T follicular helper cell (primary cell): Measurements from ENCODE around the gene SEMA4A.

Experiments
- DNase-seq: peaks from one replicate; pipeline ENCODE4 v3.0.0-alpha.2; 2020; ENCODE audit warnings: low read depth

SEMA4A gene

GRCh38 chr1:156135930-156136871 lies 17.2 kb upstream of the SEMA4A start:
- no peak for DNase-seq

DNA sequence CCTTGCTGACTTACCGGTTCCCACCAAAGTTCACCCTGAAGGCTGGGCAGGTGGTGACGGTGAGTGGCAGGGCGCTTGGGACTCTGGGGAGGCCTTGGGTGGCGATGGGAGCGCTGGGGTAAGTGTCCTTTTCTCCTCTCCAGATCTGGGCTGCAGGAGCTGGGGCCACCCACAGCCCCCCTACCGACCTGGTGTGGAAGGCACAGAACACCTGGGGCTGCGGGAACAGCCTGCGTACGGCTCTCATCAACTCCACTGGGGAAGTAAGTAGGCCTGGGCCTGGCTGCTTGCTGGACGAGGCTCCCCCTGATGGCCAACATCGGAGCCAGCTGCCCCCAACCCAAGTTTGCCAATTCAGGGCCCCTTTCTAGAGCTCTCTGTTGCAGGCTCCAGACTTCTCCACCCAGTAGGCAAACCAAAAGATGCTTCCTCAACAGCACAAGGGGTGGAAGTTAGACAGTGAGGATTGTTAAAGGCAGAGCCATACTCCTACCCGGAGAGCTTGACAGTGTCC lies 16.4 kb upstream of the SEMA4A start:
- DNase-seq = no peak

DNA sequence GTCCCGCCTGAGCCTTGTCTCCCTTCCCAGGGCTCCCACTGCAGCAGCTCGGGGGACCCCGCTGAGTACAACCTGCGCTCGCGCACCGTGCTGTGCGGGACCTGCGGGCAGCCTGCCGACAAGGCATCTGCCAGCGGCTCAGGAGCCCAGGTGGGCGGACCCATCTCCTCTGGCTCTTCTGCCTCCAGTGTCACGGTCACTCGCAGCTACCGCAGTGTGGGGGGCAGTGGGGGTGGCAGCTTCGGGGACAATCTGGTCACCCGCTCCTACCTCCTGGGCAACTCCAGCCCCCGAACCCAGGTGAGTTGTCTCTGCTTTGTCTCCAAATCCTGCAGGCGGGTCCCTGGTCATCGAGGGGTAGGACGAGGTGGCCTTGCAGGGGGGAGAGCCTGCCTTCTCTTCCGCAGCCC lies 14.9 kb upstream of the SEMA4A start:
- DNase-seq = no peak

GRCh38 chr1:156140879-156141707 lies 12.3 kb upstream of the SEMA4A start:
- no peak for DNase-seq

- DNase-seq = no peak
Measured at GRCh38 chr1:156143765-156144489, 9.5 kb upstream of the SEMA4A start.

- no peak for DNase-seq
Measured at GRCh38 chr1:156144742-156145141, 8.6 kb upstream of the SEMA4A start.

GRCh38 chr1:156145650-156146019 lies 7.8 kb upstream of the SEMA4A start:
- DNase-seq = no peak

DNA sequence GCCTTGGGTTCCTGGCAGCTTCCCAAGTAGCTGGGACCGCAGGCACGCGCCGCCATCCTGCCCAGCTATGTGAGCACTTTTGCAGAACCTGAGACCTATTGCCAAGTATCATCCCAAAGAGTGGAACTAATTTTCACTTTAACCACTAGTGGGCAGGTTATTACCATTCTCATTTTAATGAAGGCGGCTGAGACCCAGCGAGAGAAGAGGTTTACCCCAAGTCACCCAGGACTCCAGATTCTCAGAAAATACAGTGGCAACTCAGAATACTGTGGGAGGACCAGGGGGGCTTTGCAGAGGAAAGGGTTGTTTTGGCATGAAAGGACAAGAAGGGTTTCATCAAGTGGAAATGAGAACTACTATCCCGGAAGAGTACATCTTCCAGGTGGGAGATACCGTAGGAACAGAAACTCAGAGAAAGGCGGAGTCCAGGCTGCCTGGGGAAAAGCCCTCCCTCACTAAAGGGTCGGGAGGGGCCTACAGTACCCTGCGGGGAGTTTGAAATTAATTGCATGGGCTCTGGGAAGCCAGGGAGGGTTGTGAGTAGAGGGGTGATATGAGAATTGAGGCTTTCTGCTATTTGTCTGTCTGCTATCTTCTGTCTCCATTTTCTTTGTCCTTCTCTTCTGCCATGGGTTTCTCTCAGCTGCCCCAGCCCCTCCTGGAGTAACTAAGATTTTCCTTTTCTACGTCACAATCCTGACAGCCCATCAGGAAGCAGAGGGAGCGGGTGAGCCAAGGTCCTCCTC lies 7.2 kb upstream of the SEMA4A start:
- no peak for DNase-seq

- no peak for DNase-seq
Measured at GRCh38 chr1:156146769-156147405, 6.5 kb upstream of the SEMA4A start.

DNA sequence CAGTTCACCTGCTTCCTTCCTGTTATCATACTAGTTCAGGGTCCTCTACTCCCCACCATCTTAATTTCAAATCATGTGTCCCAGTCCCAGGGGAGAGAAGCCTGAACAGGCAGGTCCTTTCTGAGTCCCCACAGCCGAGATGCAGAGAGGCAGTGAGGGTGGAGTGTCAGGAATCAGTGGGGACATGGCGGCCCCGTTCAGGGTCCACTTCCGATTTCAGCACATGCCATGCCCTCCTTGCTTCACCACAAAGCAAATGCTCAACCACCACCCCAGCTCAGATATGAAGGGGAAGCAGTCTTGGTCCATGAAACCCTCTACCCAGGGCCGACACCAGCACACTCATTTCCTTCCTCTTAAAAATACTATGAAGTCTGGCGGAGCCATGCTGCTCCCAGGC lies 5.2 kb upstream of the SEMA4A start:
- DNase-seq = no peak

DNA sequence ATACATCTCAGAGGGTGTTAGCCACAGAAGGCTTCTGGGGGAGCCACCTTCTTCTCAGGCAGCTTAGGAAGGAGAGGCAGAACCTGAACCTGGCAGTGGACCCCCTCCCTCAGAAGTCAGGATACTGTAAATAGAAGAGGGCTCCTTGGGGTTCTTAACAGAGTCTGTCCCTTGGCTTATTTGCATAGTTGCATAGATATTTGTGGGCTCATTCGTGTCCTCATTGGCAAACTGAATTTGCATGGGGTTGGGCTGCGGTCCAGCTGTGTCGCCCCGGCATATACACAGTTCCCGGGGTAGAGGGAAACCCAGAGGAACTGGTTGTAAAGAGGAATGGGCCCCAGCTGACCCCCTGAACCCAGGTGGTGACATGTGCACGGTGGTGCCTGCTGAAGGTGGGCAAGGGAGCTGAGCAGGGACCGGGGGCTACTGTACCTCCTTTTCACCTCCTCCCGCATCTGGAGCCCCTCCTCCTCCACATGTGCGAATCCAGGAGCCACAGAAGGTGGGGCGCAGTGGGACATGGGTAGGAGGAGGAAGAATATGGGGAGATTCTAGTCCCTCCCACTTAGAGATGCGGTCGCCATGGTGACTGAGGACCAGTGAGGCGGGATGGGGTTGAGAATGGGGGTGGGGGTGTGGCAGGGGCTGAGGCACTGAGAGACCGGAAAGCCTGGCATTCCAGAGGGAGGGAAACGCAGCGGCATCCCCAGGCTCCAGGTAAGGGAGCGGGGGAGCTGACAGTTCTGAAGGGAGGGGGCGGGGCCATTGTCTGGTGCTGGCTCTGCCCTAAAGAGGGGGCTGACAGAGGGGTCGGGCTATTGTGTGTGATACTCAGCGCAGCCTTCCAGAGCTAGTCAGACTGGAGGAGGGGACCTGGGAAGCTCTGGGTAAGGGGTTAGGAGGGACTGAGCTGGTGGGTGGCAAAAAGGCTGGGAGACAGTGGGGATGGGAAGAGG lies 3.7 kb upstream of the SEMA4A start:
- DNase-seq = no peak

DNA sequence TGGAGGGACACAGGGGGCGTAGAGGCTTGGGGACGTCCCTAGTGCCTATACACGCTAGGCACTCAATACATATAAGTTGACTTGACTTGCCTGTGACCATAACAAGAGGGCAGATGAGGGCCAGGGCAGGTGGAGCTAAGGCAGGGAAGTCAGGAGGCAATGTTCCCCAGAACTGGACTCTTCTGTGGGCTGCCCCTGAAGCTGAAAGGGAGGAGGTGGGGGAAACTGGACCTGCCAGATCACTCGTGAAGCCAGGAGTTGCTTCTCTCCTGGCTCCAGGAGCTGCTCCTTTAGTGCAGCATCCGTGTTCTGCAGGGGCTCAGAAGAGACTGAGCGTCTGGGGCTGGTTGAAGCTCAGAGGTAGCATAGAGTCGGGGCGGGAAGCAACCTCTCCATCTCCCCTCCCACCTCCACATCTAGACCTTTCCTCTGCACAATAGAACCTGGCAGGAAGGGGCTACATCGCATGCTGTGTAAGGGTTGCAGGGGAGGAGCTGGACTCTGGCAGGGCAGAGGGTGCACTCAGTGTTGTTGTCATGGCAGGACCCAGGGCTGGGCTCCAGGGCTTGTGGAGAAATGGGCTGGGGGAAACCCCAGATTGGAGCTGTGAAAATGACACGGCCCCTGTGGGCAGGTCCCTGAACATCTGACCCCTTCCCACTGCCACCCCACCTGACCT lies 2.9 kb upstream of the SEMA4A start:
- DNase-seq = no peak

- no peak for DNase-seq
Measured at GRCh38 chr1:156151093-156151688, 2.2 kb upstream of the SEMA4A start.

- DNase-seq = no peak
Measured at GRCh38 chr1:156152628-156153027, 757 bp upstream of the SEMA4A start.

DNA sequence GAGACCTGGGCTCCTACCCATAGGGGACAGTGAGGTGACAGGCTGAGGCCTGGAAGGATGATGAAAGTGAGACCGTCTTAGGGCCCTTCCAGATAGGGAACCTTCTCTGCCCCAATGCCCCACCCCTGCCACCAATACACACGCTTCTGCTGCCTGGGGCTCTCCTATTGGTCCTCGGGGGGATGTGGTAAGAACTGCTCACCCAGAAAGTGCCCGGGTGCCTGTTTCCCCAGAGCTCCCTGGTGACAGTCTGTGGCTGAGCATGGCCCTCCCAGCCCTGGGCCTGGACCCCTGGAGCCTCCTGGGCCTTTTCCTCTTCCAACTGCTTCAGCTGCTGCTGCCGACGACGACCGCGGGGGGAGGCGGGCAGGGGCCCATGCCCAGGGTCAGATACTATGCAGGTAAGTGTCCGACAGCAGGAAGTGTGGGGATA lies 948 bp downstream of the SEMA4A start:
- DNase-seq = no peak

GRCh38 chr1:156155756-156156510 lies 2.5 kb downstream of the SEMA4A start:
- DNase-seq = no peak

DNA sequence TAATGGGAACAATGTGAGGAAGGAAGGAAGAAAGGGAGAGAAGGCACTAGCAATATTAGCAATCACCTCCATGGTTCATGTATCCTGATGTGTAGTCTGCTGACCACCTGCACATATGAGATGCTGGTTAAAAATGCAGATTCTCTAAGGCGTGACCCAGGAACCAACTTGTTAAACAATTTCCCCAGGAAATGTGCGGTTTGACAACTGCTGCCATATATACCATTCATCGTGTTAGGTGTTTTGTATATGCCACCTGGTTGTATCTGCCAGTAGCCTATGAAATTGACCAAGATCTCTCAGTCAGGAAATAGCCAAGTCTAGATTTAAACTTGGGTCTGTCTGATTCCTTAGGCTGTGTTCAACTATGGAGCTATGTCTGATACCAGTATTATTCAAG lies 4.1 kb downstream of the SEMA4A start:
- no peak for DNase-seq

- no peak for DNase-seq
Measured at GRCh38 chr1:156157966-156158365, 4.6 kb downstream of the SEMA4A start.
